ENCODE measurements around the gene GRIK2. TPM values are rescaled to one million over a fixed set of nuclear protein-coding genes. Genes with fewer than 3 reads are reported as not detected.
A peak's percentile ranks its signal among the peaks of the same experiment; 100 is the strongest.

GRIK2 gene
- total and polyA plus RNA-seq, 2 of the 4 experiments (the other 2 are of a cell fraction) = 8.2 to 15.2 TPM

GRCh38 chr6:101716387-101716786 lies 322.9 kb downstream of the GRIK2 start:
- Histone ChIP-seq H3K56ac (ENCODE audit: extremely low read depth, insufficient read depth, low read length) (no peak overlapping the region), H3K79me1 (ENCODE audit: low read depth in 1 of 2, low read length in 2 of 2) (no peaks in the 10 kb centered on the region), H3K9me3 (ENCODE audit: control insufficient read depth, insufficient read depth, low read length) (no peaks in the 10 kb centered on the region), H3K4me2 (ENCODE audit: low read depth, low read length) (no peak overlapping the region), H2BK20ac (ENCODE audit: low read depth, low read length) (no peak overlapping the region), H2AFZ (replicated peaks; ENCODE audit: low read length, poor library complexity) (no peak overlapping the region), H3K4ac (ENCODE audit: low read depth, low read length) (no peak overlapping the region), H2BK15ac (ENCODE audit: low read depth, low read length) (no peak overlapping the region), H2BK120ac (ENCODE audit: low read depth, low read length) (no peak overlapping the region), H2AK5ac (ENCODE audit: low read depth, low read length) (no peak overlapping the region), H4K8ac (ENCODE audit: low read depth in 2 of 2, low read length in 2 of 2) (no peak overlapping the region), H3K4me1 (ENCODE audit: control insufficient read depth, insufficient read depth, low read length) (peaks cover 2% of the 10 kb centered on the region; the same call in 1 of the 2 replicates), H4K5ac (ENCODE audit: low read depth, low read length) (no peak overlapping the region; the same call in 1 of the 2 replicates), H2BK5ac (ENCODE audit: low read depth, low read length, poor library complexity, severe bottlenecking) (peak overlapping the region; percentile 26), H4K91ac (ENCODE audit: insufficient read depth, low read depth, low read length) (no peak overlapping the region), H3K27me3 (ENCODE audit: control insufficient read depth, insufficient read depth, low read length) (no peaks in the 10 kb centered on the region), H3K9ac (ENCODE audit: low read depth, low read length) (no peak overlapping the region), H3K4me3 (ENCODE audit: insufficient read depth, low read depth, low read length) (no peak overlapping the region), H3K9me1 (ENCODE audit: insufficient read depth, low read length) (no peaks in the 10 kb centered on the region), H4K20me1 (ENCODE audit: insufficient read depth, low read length) (no peaks in the 10 kb centered on the region), H3K18ac (ENCODE audit: low read depth, low read length) (0 out of 2 replicates have a peak overlapping the region, but pooled peaks have one; percentile 13), H3K36me3 (ENCODE audit: control insufficient read depth, insufficient read depth, low read length) (no peaks in the 10 kb centered on the region), H2AK9ac (replicated peaks; ENCODE audit: low read depth, low read length, poor library complexity) (no peak overlapping the region), H3K14ac (replicated peaks; ENCODE audit: low read depth, low read length) (no peak overlapping the region), H3K23ac (ENCODE audit: low read depth, low read length) (no peak overlapping the region), H3K27ac (ENCODE audit: insufficient read depth, low read length) (no peak overlapping the region)
- intact Hi-C loops (cut with micrococcal nuclease) (no loop called here), dilution Hi-C loops (cut with HindIII; ENCODE audit: low sequenced_read_pairs, unreplicated experiment) (no loop called here), in situ Hi-C loops (cut with MboI; ENCODE audit: low sequenced_read_pairs) (no loop called here)
- no peak for TF ChIP-seq RAD21 (IDR thresholded peaks at IDR 0.05; ENCODE audit: low read length)
- ATAC-seq (ENCODE audit: low read depth) (no peak), DNase-seq (no peak)
- BruUV-seq (replicated peaks) = no TSS peak
- no CpG with 5 or more reads among the region's 1 CpG for WGBS, 2 experiments (ENCODE audit: extremely low coverage in 2 of 2, insufficient read length in 1 of 2)
- ChIA-PET CTCF (interaction anchor here (0.6 kb wide), 1 partner anchor 30 kb away, joined by 4 read pairs; no protein-coding TSS in a partner anchor), POLR2A (ENCODE audit: unreplicated experiment) (no interaction called here)

Measured in IMR-90 (cell line).